ENCODE results near the gene DSCAM. TPM values are rescaled to one million over a fixed set of nuclear protein-coding genes. Genes with fewer than 3 reads are reported as not detected.

DSCAM gene
- total RNA-seq, 1 donor from 2014 or later, result 4.4 TPM

- no peak for TF ChIP-seq CTCF (IDR thresholded peaks at IDR 0.05; ENCODE audit: partially characterized antibody, unreplicated experiment)
- no peak for DNase-seq
- Mint-ChIP-seq H3K36me3 (ENCODE audit: unreplicated experiment) (peaks cover 8% of the 10 kb centered on the region), H3K27me3 (ENCODE audit: unreplicated experiment) (peaks cover 15% of the 10 kb centered on the region), H3K4me1 (ENCODE audit: low read depth, unreplicated experiment) (peaks cover 42% of the 10 kb centered on the region), H3K27ac (ENCODE audit: unreplicated experiment) (peak overlapping the region; percentile 3), H3K9me3 (ENCODE audit: unreplicated experiment) (peaks cover 17% of the 10 kb centered on the region), H3K4me3 (ENCODE audit: unreplicated experiment) (no peak overlapping the region)
Measured at GRCh38 chr21:40680311-40680710, 166.6 kb downstream of the DSCAM start.

- Mint-ChIP-seq H3K36me3 (ENCODE audit: unreplicated experiment) (peaks cover 13% of the 10 kb centered on the region), H3K27me3 (ENCODE audit: unreplicated experiment) (peaks cover 9% of the 10 kb centered on the region), H3K27ac (ENCODE audit: unreplicated experiment) (no peak overlapping the region), H3K4me3 (ENCODE audit: unreplicated experiment) (no peak overlapping the region), H3K9me3 (ENCODE audit: unreplicated experiment) (peaks cover 8% of the 10 kb centered on the region), H3K4me1 (ENCODE audit: low read depth, unreplicated experiment) (peaks cover 37% of the 10 kb centered on the region)
- DNase-seq, result no peak
- no peak for TF ChIP-seq CTCF (IDR thresholded peaks at IDR 0.05; ENCODE audit: partially characterized antibody, unreplicated experiment)
Measured at GRCh38 chr21:40678681-40679284, 168.2 kb downstream of the DSCAM start.

- peaks cover 16% of the 10 kb centered on the region for H3K4me1 Mint-ChIP-seq (ENCODE audit: low read depth, unreplicated experiment)
- no peak overlapping the region for H3K4me3 Mint-ChIP-seq (ENCODE audit: unreplicated experiment)
- no peaks in the 10 kb centered on the region for H3K9me3 Mint-ChIP-seq (ENCODE audit: unreplicated experiment)
- H3K27me3 Mint-ChIP-seq (ENCODE audit: unreplicated experiment), result peaks cover 2% of the 10 kb centered on the region
- H3K36me3 Mint-ChIP-seq (ENCODE audit: unreplicated experiment), result peaks cover 5% of the 10 kb centered on the region
- no peak for DNase-seq
- TF ChIP-seq CTCF (IDR thresholded peaks at IDR 0.05; ENCODE audit: partially characterized antibody, unreplicated experiment), result no peak
- peak overlapping the region; percentile 10 for H3K27ac Mint-ChIP-seq (ENCODE audit: unreplicated experiment)
Measured at GRCh38 chr21:40675017-40675416, 171.9 kb downstream of the DSCAM start.

- H3K4me1 Mint-ChIP-seq (ENCODE audit: low read depth, unreplicated experiment), result peaks cover 8% of the 10 kb centered on the region
- no peak overlapping the region for H3K4me3 Mint-ChIP-seq (ENCODE audit: unreplicated experiment)
- H3K27ac Mint-ChIP-seq (ENCODE audit: unreplicated experiment), result no peak overlapping the region
- H3K36me3 Mint-ChIP-seq (ENCODE audit: unreplicated experiment), result peaks cover 5% of the 10 kb centered on the region
- no peak for TF ChIP-seq CTCF (IDR thresholded peaks at IDR 0.05; ENCODE audit: partially characterized antibody, unreplicated experiment)
- H3K9me3 Mint-ChIP-seq (ENCODE audit: unreplicated experiment), result peaks cover under 1% of the 10 kb centered on the region
- peaks cover 2% of the 10 kb centered on the region for H3K27me3 Mint-ChIP-seq (ENCODE audit: unreplicated experiment)
- no peak for DNase-seq
Measured at GRCh38 chr21:40672602-40673001, 174.4 kb downstream of the DSCAM start.

- peaks cover 2% of the 10 kb centered on the region for H3K9me3 Mint-ChIP-seq (ENCODE audit: unreplicated experiment)
Measured at GRCh38 chr21:40671716-40672115, 175.2 kb downstream of the DSCAM start.

More at GRCh38 chr21:40671716-40672115, 175.2 kb downstream of the DSCAM start:
- DNase-seq, result no peak
- Mint-ChIP-seq H3K4me1 (ENCODE audit: low read depth, unreplicated experiment) (peaks cover 8% of the 10 kb centered on the region), H3K27ac (ENCODE audit: unreplicated experiment) (no peak overlapping the region), H3K27me3 (ENCODE audit: unreplicated experiment) (no peaks in the 10 kb centered on the region), H3K4me3 (ENCODE audit: unreplicated experiment) (no peak overlapping the region), H3K36me3 (ENCODE audit: unreplicated experiment) (peaks cover 5% of the 10 kb centered on the region)
- no peak for TF ChIP-seq CTCF (IDR thresholded peaks at IDR 0.05; ENCODE audit: partially characterized antibody, unreplicated experiment)
